GM18505 (cell line): Measurements from ENCODE around the gene CALCB.

ENCODE experiments used
- ATAC-seq: cut with Tn5 transposase; IDR thresholded peaks from one replicate; pipeline ENCODE4 v1.9.1; 2021; ENCODE audit not compliant: unreplicated experiment
- POLR2A ChIP-seq: IDR thresholded peaks from 4 replicates; pipeline ENCODE4 v1.6.1; 2011; ENCODE audit warnings: borderline replicate concordance; ENCODE audit not compliant: insufficient read depth, insufficient read length; ENCODE audit errors: extremely low read depth

Gene CALCB

GRCh38 chr11:15117751-15118150 lies 44.4 kb downstream of the CALCB start:
- ATAC-seq, result no peak
- no peak for TF ChIP-seq POLR2A

GRCh38 chr11:15118431-15118830 lies 45.0 kb downstream of the CALCB start:
- no peak for ATAC-seq
- no peak for TF ChIP-seq POLR2A

- no peak for ATAC-seq
- no peak for TF ChIP-seq POLR2A
Measured at GRCh38 chr11:15119352-15119751, 46.0 kb downstream of the CALCB start.

- ATAC-seq, result no peak
- no peak for TF ChIP-seq POLR2A
Measured at GRCh38 chr11:15119826-15120225, 46.4 kb downstream of the CALCB start.

- no peak for ATAC-seq
- TF ChIP-seq POLR2A, result no peak
Measured at GRCh38 chr11:15123849-15124248, 50.5 kb downstream of the CALCB start.

GRCh38 chr11:15124528-15124927 lies 51.1 kb downstream of the CALCB start:
- no peak for TF ChIP-seq POLR2A
- no peak for ATAC-seq

GRCh38 chr11:15127341-15127740 lies 53.9 kb downstream of the CALCB start:
- no peak for TF ChIP-seq POLR2A
- ATAC-seq, result no peak
